ENCODE measurements around the gene HPCAL1. TPM values are rescaled to one million over a fixed set of nuclear protein-coding genes. Genes with fewer than 3 reads are reported as not detected.

The HPCAL1 gene
- total and polyA plus RNA-seq, 2 of the 8 experiments (the other 6 are each of a cell fraction or from before 2014, with no cell fraction given), result 5.8 to 8.6 TPM

DNA sequence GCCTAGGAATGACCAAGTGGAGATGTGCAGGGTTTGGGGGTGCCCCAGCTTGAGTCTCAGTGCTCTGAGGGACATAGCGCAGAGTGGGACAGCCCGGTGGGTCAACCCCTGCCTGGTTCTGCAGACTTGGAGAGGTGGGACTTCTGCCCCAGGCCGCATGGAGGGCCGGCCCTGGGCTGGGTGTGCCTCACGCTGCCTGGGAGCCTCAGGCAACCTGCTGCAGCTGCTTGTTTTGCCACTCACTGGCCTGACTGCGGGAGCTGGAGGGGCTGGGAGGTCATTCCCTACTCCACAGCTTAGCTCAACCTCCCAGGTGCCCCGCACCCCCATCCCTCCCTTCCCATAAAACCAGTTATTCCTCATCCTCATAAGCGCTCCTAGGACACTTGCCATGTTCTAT, 112.3 kb downstream of the HPCAL1 start:
- H4K20me1 ChIP-seq (replicated peaks in 1 of 2; ENCODE audit: control insufficient read depth in 1 of 2, insufficient read depth in 2 of 2, low read length in 2 of 2), result no peaks in the 10 kb centered on the region
- H3K79me1 ChIP-seq (ENCODE audit: low read depth, low read length), result no peaks in the 10 kb centered on the region
- no peak overlapping the region for H3K18ac ChIP-seq (ENCODE audit: extremely low read depth, low read length)
- ChIA-PET CTCF (ENCODE audit: partially characterized antibody) (interaction anchor here (0.7 to 1.7 kb wide), 8 partner anchors 8 to 117 kb away, joined by 3 to 8 read pairs (median 4); no protein-coding TSS in a partner anchor), POLR2A (ENCODE audit: partially characterized antibody) (interaction anchor here (0.6 kb wide), 1 partner anchor 219 kb away, joined by 4 read pairs; no protein-coding TSS in a partner anchor)
- no peak overlapping the region for H3K4ac ChIP-seq (replicated peaks; ENCODE audit: insufficient read length, low read depth, low read length)
- no peak overlapping the region for H3K56ac ChIP-seq (replicated peaks; ENCODE audit: insufficient read length, low read depth, low read length)
- no peak overlapping the region for H2BK15ac ChIP-seq (ENCODE audit: low read length)
- H3K27me3 ChIP-seq (replicated peaks in 1 of 4; ENCODE audit: control insufficient read depth in 3 of 4, extremely low read depth in 1 of 4, insufficient read depth in 3 of 4, low read length in 3 of 4), result no peaks in the 10 kb centered on the region
- H3K79me2 ChIP-seq (ENCODE audit: control insufficient read depth in 1 of 2, insufficient read depth in 2 of 2, low read length in 2 of 2), result no peaks in the 10 kb centered on the region
- no peak overlapping the region for H2AFZ ChIP-seq (ENCODE audit: low read length)
- H3K4me3 ChIP-seq (ENCODE audit: extremely low read depth in 1 of 4, insufficient read depth in 2 of 4, low read depth in 3 of 4, low read length in 4 of 4), result no peak overlapping the region
- H3K36me3 ChIP-seq (ENCODE audit: control insufficient read depth in 2 of 4, insufficient read depth in 4 of 4, low read length in 3 of 4), result no peaks in the 10 kb centered on the region
- H3K4me1 ChIP-seq (replicated peaks in 1 of 4; ENCODE audit: control insufficient read depth in 3 of 4, insufficient read depth in 4 of 4, low read length in 3 of 4), result no peaks in the 10 kb centered on the region; a peak in 1 of 7 replicates
- no peak overlapping the region for H3K27ac ChIP-seq (ENCODE audit: low read depth, low read length)
- TF ChIP-seq KDM5A (IDR thresholded peaks at IDR 0.05; ENCODE audit: low read length) (no peak), BRCA1 (IDR thresholded peaks at IDR 0.05; ENCODE audit: low read depth, low read length) (no peak), BACH1 (IDR thresholded peaks at IDR 0.05; ENCODE audit: low read length) (no peak), SUZ12 (IDR thresholded peaks at IDR 0.05; ENCODE audit: low read length) (no peak), TEAD4 (IDR thresholded peaks at IDR 0.05; ENCODE audit: low read depth, low read length) (no peak), CREB1 (IDR thresholded peaks at IDR 0.05) (no peak), SP4 (IDR thresholded peaks at IDR 0.05; ENCODE audit: low read length) (no peak), SIX5 (IDR thresholded peaks at IDR 0.05; ENCODE audit: low read depth, low read length) (no peak), GTF2F1 (IDR thresholded peaks at IDR 0.05; ENCODE audit: borderline replicate concordance, low read depth, low read length) (no peak), SIRT6 (IDR thresholded peaks at IDR 0.05; ENCODE audit: low read length) (no peak)
- TF ChIP-seq, protein P1, sequence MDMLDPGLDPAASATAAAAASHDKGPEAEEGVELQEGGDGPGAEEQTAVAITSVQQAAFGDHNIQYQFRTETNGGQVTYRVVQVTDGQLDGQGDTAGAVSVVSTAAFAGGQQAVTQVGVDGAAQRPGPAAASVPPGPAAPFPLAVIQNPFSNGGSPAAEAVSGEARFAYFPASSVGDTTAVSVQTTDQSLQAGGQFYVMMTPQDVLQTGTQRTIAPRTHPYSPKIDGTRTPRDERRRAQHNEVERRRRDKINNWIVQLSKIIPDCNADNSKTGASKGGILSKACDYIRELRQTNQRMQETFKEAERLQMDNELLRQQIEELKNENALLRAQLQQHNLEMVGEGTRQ (IDR thresholded peaks at IDR 0.05; ENCODE audit: low read length), result no peak
- TF ChIP-seq, protein P2, sequence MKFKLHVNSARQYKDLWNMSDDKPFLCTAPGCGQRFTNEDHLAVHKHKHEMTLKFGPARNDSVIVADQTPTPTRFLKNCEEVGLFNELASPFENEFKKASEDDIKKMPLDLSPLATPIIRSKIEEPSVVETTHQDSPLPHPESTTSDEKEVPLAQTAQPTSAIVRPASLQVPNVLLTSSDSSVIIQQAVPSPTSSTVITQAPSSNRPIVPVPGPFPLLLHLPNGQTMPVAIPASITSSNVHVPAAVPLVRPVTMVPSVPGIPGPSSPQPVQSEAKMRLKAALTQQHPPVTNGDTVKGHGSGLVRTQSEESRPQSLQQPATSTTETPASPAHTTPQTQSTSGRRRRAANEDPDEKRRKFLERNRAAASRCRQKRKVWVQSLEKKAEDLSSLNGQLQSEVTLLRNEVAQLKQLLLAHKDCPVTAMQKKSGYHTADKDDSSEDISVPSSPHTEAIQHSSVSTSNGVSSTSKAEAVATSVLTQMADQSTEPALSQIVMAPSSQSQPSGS (IDR thresholded peaks at IDR 0.05; ENCODE audit: low read length), result no peak
- H2BK12ac ChIP-seq (ENCODE audit: low read depth, low read length), result no peak overlapping the region
- H3K4me2 ChIP-seq (ENCODE audit: insufficient read depth in 1 of 2, low read depth in 2 of 2, low read length in 2 of 2), result no peak overlapping the region
- no peak overlapping the region for H3K9ac ChIP-seq (replicated peaks in 1 of 4; ENCODE audit: extremely low read depth in 1 of 4, low read depth in 3 of 4, low read length in 3 of 4)
- DNase-seq (ENCODE audit: low read depth in 1 of 2, low spot score in 2 of 2), result no peak
- no peak overlapping the region for H4K8ac ChIP-seq (ENCODE audit: extremely low read depth, insufficient read depth, low read length)
- 87% methylated on average over 6 of the region's 8 CpGs; no CpG with 5 or more reads in 1 of the 2 experiments for WGBS, 2 experiments (ENCODE audit: extremely low coverage in 1 of 2, insufficient coverage in 1 of 2, insufficient read length in 1 of 2, insufficient replicate concordance in 2 of 2, low coverage in 1 of 2, low lambda C conversion rate in 2 of 2, missing lambda C conversion rate in 1 of 2)
- no peak overlapping the region for H4K5ac ChIP-seq (ENCODE audit: insufficient read length, low read depth, low read length)
- H2BK120ac ChIP-seq (replicated peaks; ENCODE audit: low read depth, low read length), result no peak overlapping the region
- H3K14ac ChIP-seq (ENCODE audit: insufficient read length), result no peak overlapping the region
- H2BK20ac ChIP-seq (ENCODE audit: low read length), result no peak overlapping the region
- H2AK5ac ChIP-seq (ENCODE audit: low read depth, low read length), result no peak overlapping the region
- no peak overlapping the region for H2BK5ac ChIP-seq (ENCODE audit: low read depth, low read length)
- no peaks in the 10 kb centered on the region for H3K23me2 ChIP-seq (ENCODE audit: low read depth, low read length)
- 0 out of 4 replicates have a peak, but pooled peaks cover 0 to 2% of the 10 kb centered on the region in 2 experiments for H3K9me3 ChIP-seq (ENCODE audit: insufficient read depth in 2 of 2, low read depth in 1 of 2, low read length in 1 of 2)
- no peak overlapping the region for H4K91ac ChIP-seq (replicated peaks; ENCODE audit: insufficient read length, low read length)
- no peak overlapping the region for H3K23ac ChIP-seq (ENCODE audit: insufficient read length)
- no peak for FAIRE-seq
